ENCODE data around the gene CEP350.

CEP350 gene

GRCh38 chr1:180020017-180020416 is 65.4 kb downstream of the CEP350 start:
- H3K27ac Mint-ChIP-seq: no peak overlapping the region
- H3K4me3 Mint-ChIP-seq: no peak overlapping the region
- no peaks in the 10 kb centered on the region for H3K27me3 Mint-ChIP-seq (ENCODE audit: low read depth, poor library complexity)
- no peak for DNase-seq
- H3K4me1 Mint-ChIP-seq: no peaks in the 10 kb centered on the region
- H3K9me3 Mint-ChIP-seq: no peaks in the 10 kb centered on the region
- no peak for TF ChIP-seq CTCF (IDR thresholded peaks at IDR 0.05)
- H3K36me3 Mint-ChIP-seq (ENCODE audit: low read depth): peaks cover 75% of the 10 kb centered on the region

- Mint-ChIP-seq H3K4me3 (no peak overlapping the region), H3K4me1 (no peaks in the 10 kb centered on the region), H3K27ac (no peak overlapping the region), H3K27me3 (ENCODE audit: low read depth, poor library complexity) (no peaks in the 10 kb centered on the region), H3K9me3 (no peaks in the 10 kb centered on the region), H3K36me3 (ENCODE audit: low read depth) (peaks cover 46% of the 10 kb centered on the region)
- no peak for DNase-seq
- TF ChIP-seq CTCF (IDR thresholded peaks at IDR 0.05): no peak
These were observed 71.9 kb downstream of the CEP350 start for GRCh38 chr1:180026556-180026955.

- H3K36me3 Mint-ChIP-seq (ENCODE audit: low read depth): peaks cover 32% of the 10 kb centered on the region
- TF ChIP-seq CTCF (IDR thresholded peaks at IDR 0.05): no peak
- H3K27ac Mint-ChIP-seq: no peak overlapping the region
- DNase-seq: no peak
- no peaks in the 10 kb centered on the region for H3K4me1 Mint-ChIP-seq
- H3K9me3 Mint-ChIP-seq: no peaks in the 10 kb centered on the region
- H3K4me3 Mint-ChIP-seq: no peak overlapping the region
- no peaks in the 10 kb centered on the region for H3K27me3 Mint-ChIP-seq (ENCODE audit: low read depth, poor library complexity)
These were observed 73.4 kb downstream of the CEP350 start for GRCh38 chr1:180027949-180028445.

- no peak overlapping the region for H3K4me3 Mint-ChIP-seq
- no peaks in the 10 kb centered on the region for H3K4me1 Mint-ChIP-seq
- no peak for TF ChIP-seq CTCF (IDR thresholded peaks at IDR 0.05)
- H3K9me3 Mint-ChIP-seq: no peaks in the 10 kb centered on the region
- no peak for DNase-seq
- H3K27me3 Mint-ChIP-seq (ENCODE audit: low read depth, poor library complexity): no peaks in the 10 kb centered on the region
- H3K36me3 Mint-ChIP-seq (ENCODE audit: low read depth): peaks cover 32% of the 10 kb centered on the region
- peak overlapping the region; percentile 19 for H3K27ac Mint-ChIP-seq
These were observed 74.3 kb downstream of the CEP350 start for GRCh38 chr1:180028864-180029263.

- H3K4me1 Mint-ChIP-seq: no peaks in the 10 kb centered on the region
- peaks cover 34% of the 10 kb centered on the region for H3K36me3 Mint-ChIP-seq (ENCODE audit: low read depth)
- H3K4me3 Mint-ChIP-seq: no peak overlapping the region
- no peak for TF ChIP-seq CTCF (IDR thresholded peaks at IDR 0.05)
- peak overlapping the region; percentile 6 for H3K27ac Mint-ChIP-seq
- DNase-seq: no peak
- no peaks in the 10 kb centered on the region for H3K27me3 Mint-ChIP-seq (ENCODE audit: low read depth, poor library complexity)
- H3K9me3 Mint-ChIP-seq: no peaks in the 10 kb centered on the region
These were observed 75.0 kb downstream of the CEP350 start for GRCh38 chr1:180029524-180030135.

GRCh38 chr1:180031664-180032063 is 77.1 kb downstream of the CEP350 start:
- H3K36me3 Mint-ChIP-seq (ENCODE audit: low read depth): peaks cover 40% of the 10 kb centered on the region
- TF ChIP-seq CTCF (IDR thresholded peaks at IDR 0.05): no peak
- peak overlapping the region; percentile 0 for H3K27ac Mint-ChIP-seq
- H3K4me1 Mint-ChIP-seq: no peaks in the 10 kb centered on the region
- no peaks in the 10 kb centered on the region for H3K9me3 Mint-ChIP-seq
- no peak for DNase-seq
- H3K4me3 Mint-ChIP-seq: no peak overlapping the region
- no peaks in the 10 kb centered on the region for H3K27me3 Mint-ChIP-seq (ENCODE audit: low read depth, poor library complexity)

All from nephron progenitor cell (in vitro differentiated cells).